CD1c-positive myeloid dendritic cell (primary cell): ENCODE measurements around the gene SLC25A12.

ENCODE experiments used
- DNase-seq: peaks from one replicate; pipeline ENCODE4 v3.0.0-alpha.2; 2016; ENCODE audit errors: extremely low spot score

Gene SLC25A12

DNA sequence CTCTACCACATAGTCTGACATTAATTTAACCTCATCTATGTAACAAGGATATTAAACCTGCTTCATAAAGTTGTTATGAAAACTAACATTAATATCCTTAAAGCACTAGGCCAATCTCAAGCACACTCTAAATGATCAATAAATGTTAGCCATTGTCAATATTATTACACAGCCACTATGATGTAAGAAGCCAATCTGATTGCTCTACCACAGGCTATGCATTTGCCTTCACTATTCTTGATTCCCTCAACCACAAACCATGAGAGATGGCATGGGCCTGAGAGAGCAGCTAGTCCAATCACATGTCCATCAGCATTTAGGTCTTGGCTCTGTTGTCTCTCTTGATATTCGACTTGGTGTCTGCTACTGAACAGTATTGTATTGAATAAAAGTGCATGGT, 4.2 kb downstream of the SLC25A12 start:
- no peak for DNase-seq

DNA sequence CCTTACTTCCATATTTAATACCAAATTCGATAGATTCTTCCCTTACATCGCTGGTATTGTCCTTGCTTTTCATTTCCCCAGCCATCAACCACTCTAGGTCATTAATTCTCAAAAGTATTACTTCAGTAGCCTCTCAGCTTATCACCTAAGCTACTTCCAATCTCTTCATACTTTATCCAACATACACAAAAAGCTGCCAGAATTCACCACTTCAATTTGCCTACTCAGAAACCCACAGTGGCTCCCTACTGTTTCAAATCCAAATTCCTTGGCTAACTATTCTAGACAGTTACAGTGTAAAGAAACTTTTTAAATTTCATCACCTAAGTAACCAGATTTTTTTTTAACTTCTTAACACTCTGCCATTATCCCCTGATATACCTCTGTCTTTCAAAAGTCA, 4.7 kb downstream of the SLC25A12 start:
- no peak for DNase-seq

DNA sequence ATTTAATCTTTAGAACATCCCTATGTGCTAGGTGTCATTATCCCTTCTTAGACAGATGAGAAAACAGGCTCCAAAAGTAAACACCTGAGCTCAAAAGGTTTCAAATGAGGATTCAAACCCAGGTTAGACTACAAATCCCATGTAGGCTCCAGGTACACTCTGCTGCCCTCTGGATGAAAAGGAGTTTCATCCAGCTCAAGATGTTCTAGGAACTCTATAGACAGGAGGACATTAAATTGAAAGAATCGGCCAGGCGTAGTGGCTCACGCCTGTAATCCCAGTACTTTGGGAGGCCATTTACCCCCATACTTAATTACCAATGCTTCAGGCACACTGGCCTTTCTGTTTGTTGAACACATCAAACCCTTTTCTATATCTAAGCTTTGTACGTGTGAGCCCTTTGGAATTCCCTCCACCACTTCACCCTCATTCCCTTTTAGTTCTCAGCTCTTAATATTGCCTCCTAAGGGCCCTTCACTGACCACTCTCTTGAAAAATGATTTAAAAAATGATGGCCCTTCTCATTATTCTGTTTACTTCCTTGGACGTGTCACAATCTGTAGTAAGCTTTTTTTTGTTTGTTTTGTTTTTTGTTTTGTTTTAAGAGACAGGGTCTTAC, 10.7 kb downstream of the SLC25A12 start:
- no peak for DNase-seq

DNA sequence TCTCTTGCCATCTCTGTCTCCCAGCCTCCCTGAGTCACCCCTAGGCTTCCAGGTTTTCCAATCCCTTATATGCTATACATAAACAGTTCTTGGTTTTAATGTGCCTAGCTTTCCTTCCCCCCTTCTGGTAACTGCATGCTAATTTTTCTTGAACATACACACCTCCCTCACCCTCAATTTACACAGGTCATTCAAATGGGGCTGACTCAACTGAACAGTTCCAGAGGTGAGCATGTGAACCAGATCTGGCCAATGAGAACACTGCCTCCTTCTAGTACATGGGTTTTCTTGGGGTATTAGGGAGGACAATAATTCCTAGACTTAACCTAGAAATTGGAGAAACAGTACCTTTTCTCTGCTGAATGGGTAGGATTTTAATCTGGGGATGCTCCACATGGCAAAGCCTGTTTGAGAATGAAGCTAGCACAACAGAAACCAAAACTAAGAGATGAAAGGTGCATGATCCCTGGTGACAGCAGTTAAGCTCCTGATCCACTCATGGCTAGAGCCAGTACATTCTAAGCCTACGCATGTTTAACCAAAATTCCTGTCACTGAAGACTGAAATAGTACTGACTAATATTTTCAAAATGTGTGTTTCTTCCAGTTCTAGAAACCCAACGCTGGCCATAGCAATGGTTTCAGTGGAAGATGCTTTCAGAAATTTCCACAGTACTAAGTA, 11.8 kb downstream of the SLC25A12 start:
- DNase-seq, result no peak

DNA sequence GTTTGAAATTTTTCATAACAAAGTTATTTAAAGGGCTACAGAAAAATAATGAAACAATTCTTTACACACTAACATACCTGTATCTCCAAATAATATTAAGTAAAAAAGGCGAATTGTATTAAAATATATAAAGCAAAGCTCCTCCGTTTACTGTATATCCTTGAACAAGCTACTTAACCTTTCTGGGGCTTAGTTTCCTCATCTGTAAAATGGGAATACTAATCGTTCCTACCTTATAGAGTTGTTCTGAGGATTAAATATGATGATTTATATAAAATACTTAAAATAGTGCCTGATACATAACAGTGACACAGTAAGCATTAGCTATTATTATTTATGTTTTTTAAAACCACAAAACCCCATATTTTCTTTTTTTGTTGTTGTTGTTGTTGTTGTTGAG, 13.3 kb downstream of the SLC25A12 start:
- no peak for DNase-seq

DNA sequence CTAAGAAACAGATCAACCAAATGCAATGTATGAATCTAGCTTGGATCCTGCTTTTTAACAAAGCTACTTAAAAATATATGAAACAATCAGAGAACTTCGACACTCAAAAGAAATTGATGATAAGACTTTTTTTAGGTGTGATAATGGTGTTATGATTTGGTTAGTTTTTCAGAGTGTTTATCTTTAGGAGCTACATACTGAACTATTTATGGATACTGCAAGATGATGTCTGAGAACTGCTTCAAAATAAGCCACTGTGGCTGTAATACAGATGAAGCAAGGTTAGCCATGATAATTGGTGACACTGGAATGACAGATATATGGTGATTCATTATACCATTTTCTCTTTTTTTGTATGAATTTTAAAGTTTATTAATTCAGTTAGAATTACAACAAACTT, 14.2 kb downstream of the SLC25A12 start:
- DNase-seq, result no peak

DNA sequence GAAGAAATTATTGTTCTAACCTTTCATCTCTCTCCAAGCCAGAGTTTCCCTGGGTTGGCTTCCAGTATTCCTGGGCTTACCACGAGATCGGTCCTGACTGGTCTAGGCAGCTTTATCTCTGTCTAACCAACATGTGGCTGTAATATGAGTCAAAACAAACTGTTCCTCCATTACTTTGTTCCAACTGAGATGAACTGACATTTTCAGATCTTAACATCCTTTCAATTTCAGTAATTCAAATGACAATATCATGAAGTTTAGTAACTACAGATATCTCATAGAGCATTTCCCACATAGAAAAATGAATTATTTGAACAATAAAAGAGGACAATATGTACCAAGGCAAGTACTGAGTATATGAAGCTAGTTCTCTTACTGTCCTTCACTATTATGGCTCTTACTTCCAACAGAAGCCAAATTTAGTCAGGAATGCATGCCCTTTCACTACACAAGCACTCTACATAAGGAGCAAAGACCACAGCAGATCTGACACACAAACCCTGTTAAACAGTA, 15.5 kb downstream of the SLC25A12 start:
- no peak for DNase-seq

DNA sequence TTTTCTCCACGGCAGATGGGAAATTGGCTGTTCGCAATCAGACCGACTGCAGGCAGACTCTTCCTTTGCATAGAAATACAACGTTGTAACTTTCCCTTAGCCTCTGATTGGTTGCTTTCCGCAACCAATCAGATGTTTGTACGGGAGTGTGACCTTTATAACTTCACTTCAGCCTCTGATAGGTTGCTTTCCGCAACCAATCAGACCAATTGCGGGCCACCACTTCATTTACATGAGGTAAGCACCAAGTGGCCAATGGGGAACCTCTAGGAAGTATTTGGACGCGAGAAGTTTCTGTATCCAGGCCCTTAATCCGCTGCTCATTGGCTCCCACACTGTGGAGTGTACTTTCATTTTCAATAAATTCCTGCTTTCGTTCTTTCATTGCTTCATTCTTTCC, 19.1 kb downstream of the SLC25A12 start:
- no peak for DNase-seq

DNA sequence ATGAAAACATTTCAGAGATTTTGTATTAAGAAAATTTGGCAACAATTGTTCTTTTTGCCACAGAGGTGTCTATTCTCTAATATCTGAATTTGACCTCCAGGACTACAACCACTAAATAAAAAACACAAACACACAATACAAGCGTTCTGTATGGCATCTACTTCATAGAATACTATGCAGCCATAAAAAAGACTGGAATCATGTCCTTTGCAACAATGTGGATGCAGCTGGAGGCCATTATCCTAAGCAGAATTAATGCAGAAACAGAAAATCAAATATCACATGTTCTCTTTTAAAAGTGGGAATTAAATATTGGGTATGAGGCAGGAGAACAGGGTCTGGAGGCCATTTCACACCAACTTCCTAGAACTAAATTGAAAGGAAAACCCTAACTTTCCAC, 19.5 kb downstream of the SLC25A12 start:
- no peak for DNase-seq

DNA sequence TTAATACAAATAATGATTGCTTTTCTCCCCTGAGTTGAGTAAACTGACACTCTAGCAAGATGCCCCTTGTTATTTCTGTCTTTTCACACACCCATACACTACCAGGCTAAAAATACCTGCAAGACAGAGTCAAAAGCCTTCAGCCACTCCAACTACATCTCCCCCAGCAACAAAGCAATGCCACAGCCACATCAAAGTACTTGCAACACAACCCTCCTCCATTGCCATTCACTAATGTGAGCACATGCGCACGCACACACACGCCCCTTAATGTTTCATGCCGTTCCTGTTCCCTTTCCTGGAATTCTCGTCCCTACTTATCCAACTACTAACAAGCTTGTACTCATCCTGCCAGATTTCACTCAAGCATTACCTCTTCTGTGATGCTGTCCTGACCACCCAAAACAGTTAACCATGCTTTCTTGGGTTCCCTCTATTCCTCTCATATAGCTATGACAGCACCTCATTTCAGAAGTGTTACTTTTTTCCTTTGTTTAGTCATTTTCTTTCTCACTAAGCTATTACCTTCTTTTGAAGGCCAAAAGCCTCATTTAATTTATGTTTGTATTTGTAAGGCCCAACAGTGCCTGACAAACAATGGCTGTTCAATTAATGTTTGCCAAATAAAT, 29.6 kb downstream of the SLC25A12 start:
- DNase-seq, result no peak

DNA sequence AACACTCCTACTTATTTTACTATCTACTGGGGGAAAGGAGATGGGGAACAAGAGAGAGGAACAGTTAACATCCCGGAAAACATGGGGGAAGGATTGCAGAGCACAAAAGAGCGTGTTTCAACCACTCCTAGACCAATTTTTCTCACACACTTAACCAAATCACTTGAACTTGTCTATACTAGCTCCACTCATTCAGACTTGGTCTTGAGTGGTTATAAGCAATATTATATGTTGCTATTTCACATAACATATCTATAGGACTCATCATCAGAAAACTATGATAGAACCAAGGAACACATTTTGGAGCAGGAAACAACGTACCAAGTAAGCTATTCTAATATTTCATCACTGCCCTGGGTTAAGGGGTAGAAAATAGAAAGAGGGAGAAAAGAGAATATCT, 31.5 kb downstream of the SLC25A12 start:
- no peak for DNase-seq

DNA sequence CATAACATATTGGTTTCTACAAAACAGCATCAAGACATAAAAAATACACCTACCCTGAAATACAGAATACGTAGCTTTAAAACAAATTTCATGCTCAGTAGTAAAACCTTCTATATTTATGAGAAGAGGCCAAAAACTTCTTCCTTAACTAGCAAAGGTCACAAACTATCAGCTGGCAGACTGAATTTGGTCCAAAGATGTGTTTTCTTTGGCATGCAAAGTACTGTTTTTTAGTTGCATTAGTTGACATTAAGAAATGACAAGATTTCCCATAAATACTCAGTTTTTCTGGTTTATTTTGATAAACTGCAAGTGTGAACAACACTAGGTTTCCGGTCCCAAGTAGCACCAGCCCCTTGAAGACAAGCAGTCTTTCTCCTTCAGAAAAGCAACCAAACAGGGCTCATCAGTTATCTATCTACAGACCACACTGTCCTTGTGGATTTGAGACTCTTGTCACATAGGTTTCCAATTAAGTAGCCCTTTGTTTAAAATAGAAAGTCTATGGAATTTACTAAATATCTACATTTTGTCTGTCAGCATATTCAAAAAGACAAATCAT, 35.6 kb downstream of the SLC25A12 start:
- DNase-seq, result no peak

DNA sequence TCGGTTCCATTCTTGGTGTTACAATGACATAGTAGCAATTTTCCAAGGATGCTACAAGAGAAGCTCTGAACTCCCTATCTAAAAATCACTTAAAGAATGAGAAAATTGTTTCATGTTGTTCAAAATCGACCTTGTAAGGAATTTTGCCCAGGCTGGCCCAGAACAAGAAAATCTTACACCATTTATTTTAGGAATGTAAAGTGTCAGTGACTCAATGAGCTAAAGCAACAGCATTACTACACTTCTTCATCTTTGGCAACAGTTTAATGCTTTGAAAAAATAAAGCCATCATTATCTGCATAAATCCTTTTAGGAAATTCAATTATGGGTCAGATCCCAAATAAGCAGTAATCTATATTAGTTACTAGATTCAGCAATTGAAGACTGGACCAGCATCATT, 38.6 kb downstream of the SLC25A12 start:
- no peak for DNase-seq

DNA sequence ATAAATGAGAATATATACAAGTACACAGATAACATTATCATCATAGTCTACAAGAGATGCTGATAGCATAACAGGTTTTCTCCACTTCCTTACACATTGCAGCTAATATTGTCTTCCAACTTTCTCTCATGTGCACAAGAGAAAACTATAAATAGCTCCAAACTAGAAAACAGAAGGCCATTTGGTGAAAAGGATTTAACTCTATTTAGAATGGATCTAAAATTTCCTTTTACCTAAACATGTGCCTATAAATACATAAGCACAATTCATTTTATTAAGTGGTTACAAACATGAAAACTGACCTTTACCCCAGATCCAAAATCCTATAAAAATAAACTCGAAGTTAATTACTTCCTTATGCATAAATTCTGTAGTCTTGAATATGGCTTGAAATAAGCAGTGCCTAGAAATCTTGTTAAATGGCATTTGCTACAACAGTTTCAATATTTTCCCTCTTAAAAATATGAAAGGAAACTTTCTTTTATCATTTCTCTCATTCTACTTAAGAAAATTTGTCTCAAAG, 41.6 kb downstream of the SLC25A12 start:
- DNase-seq, result no peak

DNA sequence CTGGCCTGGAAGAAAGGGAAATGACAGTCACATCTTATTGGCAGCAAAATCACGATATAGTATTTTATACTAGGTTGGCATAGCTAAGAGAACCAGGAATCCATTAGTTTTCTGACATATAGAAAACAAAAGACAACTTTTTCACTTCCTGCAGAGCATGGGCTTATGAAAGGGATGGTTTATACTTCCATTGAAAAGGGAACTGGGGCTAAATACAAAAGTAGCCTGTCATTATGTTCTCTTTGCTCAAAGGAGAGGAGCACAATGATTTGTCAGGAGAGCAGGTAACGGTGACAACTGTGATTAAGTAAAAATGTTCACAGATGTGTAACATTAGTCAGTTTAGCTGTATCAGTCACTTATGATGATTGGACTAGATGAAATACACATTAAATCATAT, 46.4 kb downstream of the SLC25A12 start:
- DNase-seq, result peak; percentile 55

DNA sequence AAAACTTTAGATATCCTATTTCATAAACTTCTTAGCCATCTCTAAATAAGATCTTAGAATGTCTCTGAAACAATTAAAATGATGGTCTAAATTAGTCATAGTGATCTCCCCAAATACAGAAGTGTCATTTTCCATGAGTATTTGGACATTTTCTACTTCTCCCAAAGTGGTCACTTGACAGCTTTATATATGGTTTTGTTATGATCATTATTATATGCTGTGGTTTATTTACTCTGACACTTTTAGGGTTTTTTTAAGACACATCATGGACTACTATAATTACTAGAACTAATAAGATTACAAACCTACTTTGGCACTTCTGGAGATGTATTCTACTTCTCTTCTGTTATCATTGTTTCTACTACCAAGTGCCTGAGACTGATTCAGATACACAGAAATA, 47.1 kb downstream of the SLC25A12 start:
- peak; percentile 42 for DNase-seq

DNA sequence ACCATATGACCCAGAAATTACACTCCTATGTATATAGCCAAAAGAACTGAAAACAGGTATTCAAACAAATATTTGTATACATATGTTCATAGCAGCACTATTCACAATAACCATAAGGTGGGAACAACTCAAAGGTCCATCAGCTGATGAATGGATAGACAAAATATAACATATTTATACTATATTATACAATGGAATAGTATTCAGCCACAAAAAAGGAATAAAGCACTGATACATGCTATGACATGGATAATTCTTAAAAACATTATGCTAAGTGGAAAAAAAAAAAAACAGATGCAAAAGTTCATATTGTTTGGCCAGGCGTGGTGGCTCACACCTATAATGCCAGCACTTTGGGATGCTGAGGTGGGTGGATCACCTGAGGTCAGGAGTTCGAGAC, 52.0 kb downstream of the SLC25A12 start:
- no peak for DNase-seq

DNA sequence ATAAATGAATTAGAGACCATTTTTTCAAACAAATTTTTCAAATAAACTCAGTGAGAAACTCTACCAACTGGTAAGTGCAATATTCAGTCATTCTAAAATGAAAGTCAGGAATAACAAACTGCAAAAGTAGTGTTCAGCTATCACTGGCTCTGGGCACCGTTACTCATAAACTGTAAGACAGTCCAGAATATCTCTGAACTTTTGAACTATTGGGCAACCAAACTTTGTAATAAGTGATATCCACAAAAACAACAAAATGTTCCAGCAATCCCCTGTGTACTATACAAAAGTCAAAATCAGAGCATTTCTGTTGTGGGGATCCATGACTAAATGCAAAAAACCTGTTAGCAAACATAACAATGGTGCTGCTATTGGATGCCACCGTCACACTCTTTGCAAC, 56.3 kb downstream of the SLC25A12 start:
- DNase-seq, result no peak

DNA sequence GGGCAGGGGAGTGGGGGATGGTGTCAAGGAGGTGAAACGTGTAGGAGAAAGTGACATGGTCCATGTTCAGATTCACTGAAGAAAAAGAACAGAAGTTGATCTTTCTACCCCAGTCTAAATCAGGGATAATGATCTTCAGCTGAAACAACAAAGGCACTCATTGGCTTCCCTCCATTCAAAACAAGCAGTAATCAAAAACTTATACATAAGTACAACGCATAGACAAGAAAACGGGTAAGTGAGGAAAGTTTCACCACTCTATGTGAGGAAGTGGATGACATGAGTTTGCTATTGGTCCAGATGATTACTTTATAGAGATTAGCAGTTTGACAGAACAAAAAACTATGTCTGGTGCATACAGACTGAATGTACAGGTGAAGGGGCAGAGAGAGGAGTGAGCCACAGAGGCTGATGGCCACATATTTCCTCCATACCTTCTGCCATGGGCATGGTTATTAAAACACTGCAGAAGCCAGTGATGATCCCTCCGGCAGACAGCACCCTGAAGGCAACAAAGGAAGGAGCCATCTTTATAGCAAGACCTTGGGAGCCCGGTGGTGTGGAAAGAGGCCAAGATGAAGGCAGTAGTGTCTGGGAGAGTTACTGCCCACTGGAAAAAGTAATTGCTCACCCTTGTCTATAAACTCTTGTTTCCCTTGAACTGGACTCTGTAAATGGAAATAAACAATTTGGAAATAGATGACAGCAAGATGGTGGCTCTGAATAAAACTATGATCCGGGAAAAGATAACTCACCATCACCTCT, 57.7 kb downstream of the SLC25A12 start:
- no peak for DNase-seq

DNA sequence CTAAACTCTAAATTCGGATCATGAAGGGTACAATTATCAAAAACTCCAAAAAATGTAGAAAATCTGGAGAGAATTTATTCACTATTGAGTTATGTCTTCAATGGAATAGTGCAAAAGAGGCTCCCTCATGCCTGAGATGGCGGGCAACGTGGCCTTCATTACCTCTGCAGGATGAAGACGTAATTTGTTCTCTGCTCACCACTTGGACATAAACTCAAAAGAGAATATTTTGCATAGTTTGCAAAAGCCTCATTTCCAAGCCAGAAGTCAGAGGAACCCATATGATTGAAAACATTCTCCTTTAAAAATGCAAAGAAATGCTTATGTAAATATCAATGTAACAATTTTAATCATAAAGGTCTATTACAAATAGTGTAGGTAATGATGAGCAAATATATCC, 58.7 kb downstream of the SLC25A12 start:
- no peak for DNase-seq

DNA sequence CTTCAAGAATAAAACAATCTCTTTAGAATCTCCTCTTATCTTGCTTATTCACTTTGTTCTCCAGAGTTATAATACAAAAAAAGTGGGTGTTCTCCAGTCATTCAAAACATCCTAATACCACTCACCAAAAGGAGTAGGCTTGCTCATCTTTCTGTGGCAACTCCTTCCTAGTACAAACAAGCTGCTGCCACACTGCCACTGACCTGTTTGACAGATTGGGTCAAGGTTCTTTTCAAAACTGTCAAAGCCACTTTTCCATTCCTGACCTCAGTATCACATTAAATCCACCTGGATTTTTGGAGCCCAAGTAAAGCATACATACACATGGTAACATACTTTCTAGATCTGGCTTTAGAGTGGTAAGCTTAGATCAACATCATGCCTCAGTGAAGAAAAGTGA, 59.8 kb downstream of the SLC25A12 start:
- DNase-seq, result no peak

DNA sequence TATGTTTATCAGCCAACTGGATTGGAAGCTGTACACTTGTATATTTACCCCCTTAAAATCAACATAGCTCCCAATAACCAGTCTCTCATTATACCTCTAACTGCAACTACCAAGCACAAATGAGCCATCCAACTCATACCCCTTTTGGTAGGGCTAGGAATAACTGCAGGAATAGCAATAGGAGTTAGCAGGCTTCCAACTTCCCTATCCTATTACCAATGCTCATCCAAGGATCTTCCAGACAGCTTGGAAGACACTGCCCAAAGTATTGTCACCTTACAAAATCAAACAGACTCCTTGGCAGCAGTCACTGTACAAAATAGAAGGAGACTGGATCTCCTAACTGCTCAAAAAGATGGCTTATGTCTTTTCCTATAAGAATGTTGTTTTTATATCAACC, 61.6 kb downstream of the SLC25A12 start:
- DNase-seq, result no peak
